Ramos (cell line): Measurements from ENCODE around the gene COX4I1.

ENCODE experiments used
- in situ Hi-C: fragments of 300-500 bp; cut with MboI; formaldehyde crosslinking; loops from one replicate; pipeline ENCODE4 v1.14.3; 2022; ENCODE audit warnings: low sequenced_read_pairs; ENCODE audit not compliant: unreplicated experiment

The COX4I1 gene

GRCh38 chr16:85765767-85766166, 33.7 kb upstream of the COX4I1 start:
- in situ Hi-C loops: no loop called here

GRCh38 chr16:85767531-85767930, 32.0 kb upstream of the COX4I1 start:
- in situ Hi-C loops: no loop called here

GRCh38 chr16:85768199-85768598, 31.3 kb upstream of the COX4I1 start:
- in situ Hi-C loops: no loop called here

GRCh38 chr16:85770741-85771140, 28.8 kb upstream of the COX4I1 start:
- in situ Hi-C loops: no loop called here

- in situ Hi-C loops: no loop called here
Measured at GRCh38 chr16:85773044-85773443, 26.5 kb upstream of the COX4I1 start.

- in situ Hi-C loops: no loop called here
Measured at GRCh38 chr16:85774136-85774535, 25.4 kb upstream of the COX4I1 start.

GRCh38 chr16:85774811-85775210, 24.7 kb upstream of the COX4I1 start:
- in situ Hi-C loops: no loop called here

- in situ Hi-C loops: no loop called here
Measured at GRCh38 chr16:85777583-85778310, 21.7 kb upstream of the COX4I1 start.

GRCh38 chr16:85778873-85779272, 20.6 kb upstream of the COX4I1 start:
- in situ Hi-C loops: no loop called here

GRCh38 chr16:85780281-85780680, 19.2 kb upstream of the COX4I1 start:
- in situ Hi-C loops: no loop called here

- in situ Hi-C loops: no loop called here
Measured at GRCh38 chr16:85781156-85781555, 18.3 kb upstream of the COX4I1 start.

- in situ Hi-C loops: no loop called here
Measured at GRCh38 chr16:85781695-85782370, 17.7 kb upstream of the COX4I1 start.

GRCh38 chr16:85782451-85782850, 17.0 kb upstream of the COX4I1 start:
- in situ Hi-C loops: no loop called here

GRCh38 chr16:85783441-85783840, 16.1 kb upstream of the COX4I1 start:
- in situ Hi-C loops: no loop called here

GRCh38 chr16:85784813-85785212, 14.7 kb upstream of the COX4I1 start:
- in situ Hi-C loops: no loop called here

GRCh38 chr16:85785927-85786326, 13.6 kb upstream of the COX4I1 start:
- in situ Hi-C loops: no loop called here

- in situ Hi-C loops: no loop called here
Measured at GRCh38 chr16:85788819-85789218, 10.7 kb upstream of the COX4I1 start.

- in situ Hi-C loops: no loop called here
Measured at GRCh38 chr16:85789773-85790172, 9.7 kb upstream of the COX4I1 start.

GRCh38 chr16:85793662-85794298, 5.7 kb upstream of the COX4I1 start:
- in situ Hi-C loops: no loop called here

GRCh38 chr16:85794696-85795095, 4.8 kb upstream of the COX4I1 start:
- in situ Hi-C loops: no loop called here

- in situ Hi-C loops: no loop called here
Measured at GRCh38 chr16:85796152-85796551, 3.3 kb upstream of the COX4I1 start.
